K562 (cell line): Measurements from ENCODE around the gene RYR1. TPM values are rescaled to one million over a fixed set of nuclear protein-coding genes. Genes with fewer than 3 reads are reported as not detected.

Experiments
- L3MBTL2 ChIP-seq: fragments of 450-650 bp; IDR thresholded peaks from 2 replicates; pipeline ENCODE4 v1.6.1; 2016; ENCODE audit warnings: mild to moderate bottlenecking, moderate library complexity
- MTA2 ChIP-seq: fragments of 450-650 bp; IDR thresholded peaks from 2 replicates; pipeline ENCODE4 v1.6.1; 2016; ENCODE audit warnings: low read depth
- SAP30 ChIP-seq: fragments of 200-600 bp; sonication (generic); IDR thresholded peaks from 2 replicates; pipeline ENCODE4 v1.6.1; 2012; ENCODE audit warnings: borderline replicate concordance, low read depth, mild to moderate bottlenecking, moderate library complexity, low read length, control low read depth, inconsistent platforms; ENCODE audit not compliant: insufficient read depth, poor library complexity, severe bottlenecking
- SMAD4 ChIP-seq: fragments of 250-450 bp; sonication (Bioruptor Pico); conservative IDR thresholded peaks from 2 replicates; pipeline ENCODE4 v1.8.0; 2021; ENCODE audit warnings: inconsistent platforms, mild to moderate bottlenecking, moderate library complexity
- SNIP1 ChIP-seq: fragments of 450-650 bp; IDR thresholded peaks from 2 replicates; pipeline ENCODE4 v1.7.1; 2017; ENCODE audit warnings: low read depth, mild to moderate bottlenecking
- ZFX ChIP-seq: sonication (generic); formaldehyde crosslinking; IDR thresholded peaks from 2 replicates; pipeline ENCODE4 v1.8.0; 2022; ENCODE audit warnings: mild to moderate bottlenecking, missing genetic modification reagents, moderate library complexity
- polyA plus RNA-seq, 8 experiments: library from polyadenylated mRNA; depleted of rRNA in 4 of 8; stranded (reverse) in 5 of 8; unstranded in 3 of 8; fragments of >200 nt; fragmentation: Nextera tagmentation in 2 of 8; fragmentation: Illumina TruSeq in 1 of 8; extraction: Ambion mirVana in 2 of 8; extraction: Trizol in 1 of 8; gene quantifications; 2 replicates each; pipeline versions ENCODE4 v1.2.1 to v1.2.3, GENCODE V29; 2011 to 2014; ENCODE audit warnings: inconsistent platforms in 1 of 8, missing spikeins in 1 of 8
- total RNA-seq, 7 experiments: library from RNA; depleted of rRNA in 6 of 7; stranded (reverse); fragments of >200 nt in 6 of 7; fragmentation: Illumina TruSeq in 2 of 7; extraction: Trizol in 2 of 7; gene quantifications; 2 replicates each; pipeline versions ENCODE4 v1.2.1 to v1.2.3, GENCODE V29; 2011 to 2021; ENCODE audit warnings: low replicate concordance in 1 of 7
- TF ChIP-seq, protein P1 (sequence below): fragments of 450-650 bp; IDR thresholded peaks from 2 replicates; pipeline ENCODE4 v1.6.1; 2016; ENCODE audit warnings: mild to moderate bottlenecking, moderate library complexity
- TF ChIP-seq, protein P2 (sequence below): fragments of 150-350 bp; conservative IDR thresholded peaks from 2 replicates; pipeline ENCODE4 v1.6.1; 2014; ENCODE audit warnings: low read length
- TF ChIP-seq, protein P3 (sequence below): sonication (generic); formaldehyde crosslinking; IDR thresholded peaks from 2 replicates; pipeline ENCODE4 v1.8.1; 2023; ENCODE audit warnings: mild to moderate bottlenecking, missing genetic modification reagents, moderate library complexity

The RYR1 gene
- total and polyA plus RNA-seq, 9 of the 15 experiments (the other 6 are each of a cell fraction or from before 2014, with no cell fraction given), result 0.11 to 7.4 (median 3.7) TPM

DNA sequence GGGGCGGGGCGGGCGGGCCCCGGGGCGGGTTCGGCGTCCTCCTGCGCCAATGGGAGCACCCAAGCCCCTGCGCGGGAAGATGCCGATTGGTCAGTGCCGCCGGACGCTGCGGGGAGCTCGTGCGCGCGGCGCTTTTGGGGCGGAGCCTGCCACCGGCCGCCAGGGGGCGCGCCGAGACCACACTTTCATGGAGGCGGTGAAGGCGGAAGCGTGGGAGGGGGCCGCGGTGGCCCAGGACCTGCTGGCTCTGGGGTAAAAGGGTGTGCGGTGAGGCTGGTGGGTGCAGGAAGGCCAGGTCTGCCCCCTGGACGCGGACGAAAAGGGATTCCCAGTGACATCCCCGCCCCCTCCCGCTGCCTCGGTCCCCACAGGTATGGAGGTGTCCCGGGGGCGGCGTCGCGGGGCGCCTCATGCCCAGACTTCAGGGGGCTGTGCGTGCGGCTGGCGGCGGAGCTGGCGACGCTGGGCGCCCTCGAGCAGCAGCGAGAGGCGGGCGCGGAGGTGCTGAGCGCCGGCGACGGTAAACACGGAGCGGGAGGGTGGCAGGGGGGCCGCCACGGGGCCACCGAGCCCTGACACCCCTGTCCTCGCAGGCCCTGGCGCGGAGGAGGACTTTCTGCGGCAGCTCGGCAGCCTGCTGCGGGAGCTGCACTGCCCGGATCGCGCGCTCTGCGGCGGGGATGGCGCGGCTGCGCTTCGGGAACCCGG, 30.4 kb upstream of the RYR1 start, which contains the start of gene FAM98C (continued):
- TF ChIP-seq, protein P1, sequence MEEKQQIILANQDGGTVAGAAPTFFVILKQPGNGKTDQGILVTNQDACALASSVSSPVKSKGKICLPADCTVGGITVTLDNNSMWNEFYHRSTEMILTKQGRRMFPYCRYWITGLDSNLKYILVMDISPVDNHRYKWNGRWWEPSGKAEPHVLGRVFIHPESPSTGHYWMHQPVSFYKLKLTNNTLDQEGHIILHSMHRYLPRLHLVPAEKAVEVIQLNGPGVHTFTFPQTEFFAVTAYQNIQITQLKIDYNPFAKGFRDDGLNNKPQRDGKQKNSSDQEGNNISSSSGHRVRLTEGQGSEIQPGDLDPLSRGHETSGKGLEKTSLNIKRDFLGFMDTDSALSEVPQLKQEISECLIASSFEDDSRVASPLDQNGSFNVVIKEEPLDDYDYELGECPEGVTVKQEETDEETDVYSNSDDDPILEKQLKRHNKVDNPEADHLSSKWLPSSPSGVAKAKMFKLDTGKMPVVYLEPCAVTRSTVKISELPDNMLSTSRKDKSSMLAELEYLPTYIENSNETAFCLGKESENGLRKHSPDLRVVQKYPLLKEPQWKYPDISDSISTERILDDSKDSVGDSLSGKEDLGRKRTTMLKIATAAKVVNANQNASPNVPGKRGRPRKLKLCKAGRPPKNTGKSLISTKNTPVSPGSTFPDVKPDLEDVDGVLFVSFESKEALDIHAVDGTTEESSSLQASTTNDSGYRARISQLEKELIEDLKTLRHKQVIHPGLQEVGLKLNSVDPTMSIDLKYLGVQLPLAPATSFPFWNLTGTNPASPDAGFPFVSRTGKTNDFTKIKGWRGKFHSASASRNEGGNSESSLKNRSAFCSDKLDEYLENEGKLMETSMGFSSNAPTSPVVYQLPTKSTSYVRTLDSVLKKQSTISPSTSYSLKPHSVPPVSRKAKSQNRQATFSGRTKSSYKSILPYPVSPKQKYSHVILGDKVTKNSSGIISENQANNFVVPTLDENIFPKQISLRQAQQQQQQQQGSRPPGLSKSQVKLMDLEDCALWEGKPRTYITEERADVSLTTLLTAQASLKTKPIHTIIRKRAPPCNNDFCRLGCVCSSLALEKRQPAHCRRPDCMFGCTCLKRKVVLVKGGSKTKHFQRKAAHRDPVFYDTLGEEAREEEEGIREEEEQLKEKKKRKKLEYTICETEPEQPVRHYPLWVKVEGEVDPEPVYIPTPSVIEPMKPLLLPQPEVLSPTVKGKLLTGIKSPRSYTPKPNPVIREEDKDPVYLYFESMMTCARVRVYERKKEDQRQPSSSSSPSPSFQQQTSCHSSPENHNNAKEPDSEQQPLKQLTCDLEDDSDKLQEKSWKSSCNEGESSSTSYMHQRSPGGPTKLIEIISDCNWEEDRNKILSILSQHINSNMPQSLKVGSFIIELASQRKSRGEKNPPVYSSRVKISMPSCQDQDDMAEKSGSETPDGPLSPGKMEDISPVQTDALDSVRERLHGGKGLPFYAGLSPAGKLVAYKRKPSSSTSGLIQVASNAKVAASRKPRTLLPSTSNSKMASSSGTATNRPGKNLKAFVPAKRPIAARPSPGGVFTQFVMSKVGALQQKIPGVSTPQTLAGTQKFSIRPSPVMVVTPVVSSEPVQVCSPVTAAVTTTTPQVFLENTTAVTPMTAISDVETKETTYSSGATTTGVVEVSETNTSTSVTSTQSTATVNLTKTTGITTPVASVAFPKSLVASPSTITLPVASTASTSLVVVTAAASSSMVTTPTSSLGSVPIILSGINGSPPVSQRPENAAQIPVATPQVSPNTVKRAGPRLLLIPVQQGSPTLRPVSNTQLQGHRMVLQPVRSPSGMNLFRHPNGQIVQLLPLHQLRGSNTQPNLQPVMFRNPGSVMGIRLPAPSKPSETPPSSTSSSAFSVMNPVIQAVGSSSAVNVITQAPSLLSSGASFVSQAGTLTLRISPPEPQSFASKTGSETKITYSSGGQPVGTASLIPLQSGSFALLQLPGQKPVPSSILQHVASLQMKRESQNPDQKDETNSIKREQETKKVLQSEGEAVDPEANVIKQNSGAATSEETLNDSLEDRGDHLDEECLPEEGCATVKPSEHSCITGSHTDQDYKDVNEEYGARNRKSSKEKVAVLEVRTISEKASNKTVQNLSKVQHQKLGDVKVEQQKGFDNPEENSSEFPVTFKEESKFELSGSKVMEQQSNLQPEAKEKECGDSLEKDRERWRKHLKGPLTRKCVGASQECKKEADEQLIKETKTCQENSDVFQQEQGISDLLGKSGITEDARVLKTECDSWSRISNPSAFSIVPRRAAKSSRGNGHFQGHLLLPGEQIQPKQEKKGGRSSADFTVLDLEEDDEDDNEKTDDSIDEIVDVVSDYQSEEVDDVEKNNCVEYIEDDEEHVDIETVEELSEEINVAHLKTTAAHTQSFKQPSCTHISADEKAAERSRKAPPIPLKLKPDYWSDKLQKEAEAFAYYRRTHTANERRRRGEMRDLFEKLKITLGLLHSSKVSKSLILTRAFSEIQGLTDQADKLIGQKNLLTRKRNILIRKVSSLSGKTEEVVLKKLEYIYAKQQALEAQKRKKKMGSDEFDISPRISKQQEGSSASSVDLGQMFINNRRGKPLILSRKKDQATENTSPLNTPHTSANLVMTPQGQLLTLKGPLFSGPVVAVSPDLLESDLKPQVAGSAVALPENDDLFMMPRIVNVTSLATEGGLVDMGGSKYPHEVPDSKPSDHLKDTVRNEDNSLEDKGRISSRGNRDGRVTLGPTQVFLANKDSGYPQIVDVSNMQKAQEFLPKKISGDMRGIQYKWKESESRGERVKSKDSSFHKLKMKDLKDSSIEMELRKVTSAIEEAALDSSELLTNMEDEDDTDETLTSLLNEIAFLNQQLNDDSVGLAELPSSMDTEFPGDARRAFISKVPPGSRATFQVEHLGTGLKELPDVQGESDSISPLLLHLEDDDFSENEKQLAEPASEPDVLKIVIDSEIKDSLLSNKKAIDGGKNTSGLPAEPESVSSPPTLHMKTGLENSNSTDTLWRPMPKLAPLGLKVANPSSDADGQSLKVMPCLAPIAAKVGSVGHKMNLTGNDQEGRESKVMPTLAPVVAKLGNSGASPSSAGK, result peak; percentile 80
- TF ChIP-seq ZFX (CRISPR knock-in tag) (peak; percentile 92), SAP30 (peak; percentile 52), MTA2 (no peak), SNIP1 (no peak), SMAD4 (CRISPR knock-in tag) (0 out of 2 replicates have a peak, but pooled peaks have one; percentile 27), L3MBTL2 (peak; percentile 87)
- TF ChIP-seq, protein P2, sequence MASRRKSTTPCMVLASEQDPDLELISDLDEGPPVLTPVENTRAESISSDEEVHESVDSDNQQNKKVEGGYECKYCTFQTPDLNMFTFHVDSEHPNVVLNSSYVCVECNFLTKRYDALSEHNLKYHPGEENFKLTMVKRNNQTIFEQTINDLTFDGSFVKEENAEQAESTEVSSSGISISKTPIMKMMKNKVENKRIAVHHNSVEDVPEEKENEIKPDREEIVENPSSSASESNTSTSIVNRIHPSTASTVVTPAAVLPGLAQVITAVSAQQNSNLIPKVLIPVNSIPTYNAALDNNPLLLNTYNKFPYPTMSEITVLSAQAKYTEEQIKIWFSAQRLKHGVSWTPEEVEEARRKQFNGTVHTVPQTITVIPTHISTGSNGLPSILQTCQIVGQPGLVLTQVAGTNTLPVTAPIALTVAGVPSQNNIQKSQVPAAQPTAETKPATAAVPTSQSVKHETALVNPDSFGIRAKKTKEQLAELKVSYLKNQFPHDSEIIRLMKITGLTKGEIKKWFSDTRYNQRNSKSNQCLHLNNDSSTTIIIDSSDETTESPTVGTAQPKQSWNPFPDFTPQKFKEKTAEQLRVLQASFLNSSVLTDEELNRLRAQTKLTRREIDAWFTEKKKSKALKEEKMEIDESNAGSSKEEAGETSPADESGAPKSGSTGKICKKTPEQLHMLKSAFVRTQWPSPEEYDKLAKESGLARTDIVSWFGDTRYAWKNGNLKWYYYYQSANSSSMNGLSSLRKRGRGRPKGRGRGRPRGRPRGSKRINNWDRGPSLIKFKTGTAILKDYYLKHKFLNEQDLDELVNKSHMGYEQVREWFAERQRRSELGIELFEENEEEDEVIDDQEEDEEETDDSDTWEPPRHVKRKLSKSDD, result peak; percentile 80; the same call in 1 of the 2 replicates
- TF ChIP-seq, protein P3, sequence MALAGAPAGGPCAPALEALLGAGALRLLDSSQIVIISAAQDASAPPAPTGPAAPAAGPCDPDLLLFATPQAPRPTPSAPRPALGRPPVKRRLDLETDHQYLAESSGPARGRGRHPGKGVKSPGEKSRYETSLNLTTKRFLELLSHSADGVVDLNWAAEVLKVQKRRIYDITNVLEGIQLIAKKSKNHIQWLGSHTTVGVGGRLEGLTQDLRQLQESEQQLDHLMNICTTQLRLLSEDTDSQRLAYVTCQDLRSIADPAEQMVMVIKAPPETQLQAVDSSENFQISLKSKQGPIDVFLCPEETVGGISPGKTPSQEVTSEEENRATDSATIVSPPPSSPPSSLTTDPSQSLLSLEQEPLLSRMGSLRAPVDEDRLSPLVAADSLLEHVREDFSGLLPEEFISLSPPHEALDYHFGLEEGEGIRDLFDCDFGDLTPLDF (CRISPR knock-in tag), result peak; percentile 92
